Coronary artery (tissue), 2 donors: ENCODE data around the gene WIZ.
A peak's percentile ranks its signal among the peaks of the same experiment; 100 is the strongest.

ENCODE experiments used
- DNase-seq: peaks from one replicate; pipeline ENCODE4 v3.0.0-alpha.2; 2017; ENCODE audit warnings: low spot score
- H3K27ac ChIP-seq, 2 donors: fragments of 200-600 bp; sonication (generic); one replicate each; pipeline ENCODE4 v1.5.1; 2016 to 2019
- H3K4me3 ChIP-seq: fragments of 200-600 bp; sonication (generic); 2 replicates; pipeline ENCODE4 v1.5.1; 2016; ENCODE audit warnings: mild to moderate bottlenecking, moderate library complexity
- TF ChIP-seq, protein P1 (sequence below): fragments of 200-600 bp; sonication (generic); IDR thresholded peaks from one replicate; pipeline ENCODE4 v1.5.1; 2019; ENCODE audit warnings: antibody characterized with exemption

Gene WIZ

DNA sequence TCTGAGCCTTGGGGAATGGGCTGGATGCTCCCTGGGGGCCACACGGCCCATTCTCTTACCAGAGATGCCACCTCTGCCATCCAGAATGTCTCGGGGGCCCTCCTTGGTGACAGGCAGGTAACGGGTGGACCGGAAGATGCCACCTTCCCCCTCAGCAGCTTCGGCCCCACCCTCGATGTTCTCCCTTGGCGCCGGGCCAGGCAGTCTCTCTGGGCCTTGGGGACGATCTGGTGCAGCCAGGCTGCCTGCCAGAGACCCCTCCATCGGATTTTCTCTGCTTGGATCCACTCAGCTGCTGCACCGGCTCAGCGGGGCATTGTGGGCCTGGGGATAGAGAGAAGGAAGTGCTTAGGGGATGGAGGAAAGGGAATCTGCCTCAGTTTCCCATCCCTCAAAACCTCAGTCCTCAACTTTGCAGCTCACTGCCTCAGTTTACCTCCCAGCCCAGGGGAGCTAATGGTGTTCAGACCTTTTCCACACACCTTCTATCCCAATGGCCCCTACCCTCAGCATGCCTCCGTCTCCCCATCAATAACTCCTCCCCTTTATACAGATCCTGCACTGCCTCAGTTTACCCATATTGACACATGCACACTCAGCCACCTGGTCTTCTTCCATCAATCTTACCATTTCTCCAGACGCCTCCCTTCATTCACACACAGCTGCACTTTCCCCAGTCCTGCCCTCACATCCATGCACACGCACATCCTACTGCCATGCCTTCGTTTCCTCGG, 1.5 kb downstream of the WIZ start:
- peak overlapping the region; percentile 83 for H3K4me3 ChIP-seq
- TF ChIP-seq, protein P1, sequence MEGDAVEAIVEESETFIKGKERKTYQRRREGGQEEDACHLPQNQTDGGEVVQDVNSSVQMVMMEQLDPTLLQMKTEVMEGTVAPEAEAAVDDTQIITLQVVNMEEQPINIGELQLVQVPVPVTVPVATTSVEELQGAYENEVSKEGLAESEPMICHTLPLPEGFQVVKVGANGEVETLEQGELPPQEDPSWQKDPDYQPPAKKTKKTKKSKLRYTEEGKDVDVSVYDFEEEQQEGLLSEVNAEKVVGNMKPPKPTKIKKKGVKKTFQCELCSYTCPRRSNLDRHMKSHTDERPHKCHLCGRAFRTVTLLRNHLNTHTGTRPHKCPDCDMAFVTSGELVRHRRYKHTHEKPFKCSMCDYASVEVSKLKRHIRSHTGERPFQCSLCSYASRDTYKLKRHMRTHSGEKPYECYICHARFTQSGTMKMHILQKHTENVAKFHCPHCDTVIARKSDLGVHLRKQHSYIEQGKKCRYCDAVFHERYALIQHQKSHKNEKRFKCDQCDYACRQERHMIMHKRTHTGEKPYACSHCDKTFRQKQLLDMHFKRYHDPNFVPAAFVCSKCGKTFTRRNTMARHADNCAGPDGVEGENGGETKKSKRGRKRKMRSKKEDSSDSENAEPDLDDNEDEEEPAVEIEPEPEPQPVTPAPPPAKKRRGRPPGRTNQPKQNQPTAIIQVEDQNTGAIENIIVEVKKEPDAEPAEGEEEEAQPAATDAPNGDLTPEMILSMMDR, result no peak
- DNase-seq, result no peak
- H3K27ac ChIP-seq, result peak overlapping the region in 1 of 2 donors; percentile 93

DNA sequence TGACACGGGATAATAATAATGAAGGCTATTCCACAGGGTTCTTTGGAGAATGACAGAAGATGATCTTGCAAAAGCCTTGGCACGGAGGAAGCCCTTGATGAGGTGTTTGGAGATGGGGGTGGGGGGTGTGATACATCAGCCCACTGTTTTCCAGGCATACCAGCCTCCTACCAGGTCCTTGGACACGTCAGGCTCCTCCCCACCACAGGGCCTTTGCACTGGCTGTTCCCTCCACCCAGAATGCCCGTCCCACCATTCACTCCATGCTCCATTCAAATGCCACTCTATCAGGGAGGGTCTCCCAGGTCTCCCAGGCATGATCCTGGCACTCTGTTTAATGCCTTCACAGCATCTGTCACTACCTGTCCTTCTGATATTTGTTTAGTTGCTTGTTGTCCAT, 2.7 kb downstream of the WIZ start:
- H3K27ac ChIP-seq, result no peak overlapping the region
- H3K4me3 ChIP-seq, result no peak overlapping the region
- TF ChIP-seq, protein P1, result no peak
- no peak for DNase-seq

DNA sequence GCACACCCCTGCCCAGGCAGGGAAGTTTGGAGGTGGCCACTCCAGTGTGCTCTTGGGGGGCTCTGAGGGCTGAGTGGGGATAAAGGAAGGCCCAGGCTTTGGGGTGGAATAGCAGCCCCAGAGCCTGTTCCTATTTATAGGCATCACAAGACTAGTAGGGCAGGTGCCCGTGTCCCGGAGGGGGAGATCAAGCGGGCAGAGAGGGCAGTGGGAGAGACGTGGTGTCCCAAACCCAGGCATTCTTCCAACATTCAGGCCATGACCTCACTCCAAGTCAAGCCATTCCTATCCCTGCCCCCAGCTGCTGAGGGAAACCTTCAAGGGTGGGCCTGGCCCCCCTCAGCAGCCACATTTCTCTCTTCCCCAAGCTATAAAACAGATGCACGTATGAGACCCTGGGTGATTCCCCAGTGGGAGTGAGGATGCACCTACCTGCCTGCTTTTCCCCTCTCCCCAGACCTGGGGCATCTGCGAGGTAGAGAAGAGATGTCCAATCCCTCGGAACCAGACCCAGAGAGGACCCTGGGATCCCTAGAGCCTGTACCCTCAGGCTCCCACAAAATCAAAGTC, 3.9 kb downstream of the WIZ start:
- TF ChIP-seq, protein P1, result no peak

DNA sequence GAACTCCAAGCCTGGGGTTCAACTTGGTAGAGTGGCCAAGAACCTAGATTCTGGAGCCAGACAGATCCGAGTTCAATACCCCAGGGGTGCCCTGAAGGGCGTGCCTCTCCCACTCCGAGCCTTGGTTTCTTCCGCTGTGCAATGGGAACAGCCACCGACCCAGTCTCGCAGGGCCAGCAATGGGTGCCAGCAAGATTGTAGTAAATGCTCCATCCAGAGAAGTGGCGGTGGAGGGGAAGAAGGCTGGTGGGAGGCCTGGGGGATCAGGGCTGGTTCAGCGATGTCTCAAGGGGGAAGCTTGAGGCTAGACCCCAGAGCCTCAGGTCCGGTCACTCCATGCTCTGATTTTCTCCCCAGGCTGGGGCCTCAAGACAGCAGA, 4.5 kb downstream of the WIZ start:
- TF ChIP-seq, protein P1, result no peak
- no peak overlapping the region for H3K4me3 ChIP-seq
- no peak for DNase-seq
- H3K27ac ChIP-seq, result peak overlapping the region; percentile 87 to 89

More for the DNA sequence above, 3.9 kb downstream of the WIZ start:
- H3K4me3 ChIP-seq, result no peak overlapping the region
- peak overlapping the region; percentile 87 to 89 for H3K27ac ChIP-seq
- DNase-seq, result no peak

DNA sequence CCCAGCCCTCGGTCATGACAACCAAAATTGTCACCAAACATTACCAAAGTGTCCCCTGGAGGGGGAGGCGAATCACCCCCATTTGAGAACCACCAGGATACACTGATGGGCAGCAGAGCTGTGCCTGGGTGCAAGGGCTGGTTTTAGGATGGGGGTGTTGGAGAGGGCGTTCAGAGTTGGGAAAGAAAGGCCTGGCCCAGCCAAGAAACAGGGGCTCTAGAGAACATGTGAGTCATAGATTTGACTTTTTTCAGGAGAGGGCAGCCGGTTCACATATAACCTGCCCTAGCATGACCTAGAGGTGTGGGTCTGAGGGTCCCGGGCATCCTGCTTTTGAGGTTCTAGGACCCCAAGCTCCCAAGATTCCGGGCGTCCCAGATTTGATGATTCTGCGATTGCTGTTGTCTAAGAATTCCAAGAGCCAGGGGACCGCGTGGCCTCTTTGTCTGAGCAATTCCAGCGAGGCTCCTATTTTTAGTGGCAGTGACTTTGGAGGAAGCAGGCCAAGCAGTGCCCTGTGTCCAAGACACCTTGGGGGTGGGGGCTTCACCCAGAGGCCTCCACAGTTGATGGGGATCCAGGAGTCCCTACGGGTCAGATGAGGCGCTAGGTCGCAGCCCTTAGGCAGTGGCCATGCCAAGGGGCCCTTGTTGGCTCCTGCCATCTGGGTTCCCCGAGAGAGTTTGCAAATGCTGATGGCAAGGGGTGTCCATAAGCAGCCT, 5.1 kb downstream of the WIZ start:
- Histone ChIP-seq H3K27ac (peak overlapping the region; percentile 87 to 89), H3K4me3 (peak overlapping the region; percentile 17)
- TF ChIP-seq, protein P1, result no peak
- no peak for DNase-seq

DNA sequence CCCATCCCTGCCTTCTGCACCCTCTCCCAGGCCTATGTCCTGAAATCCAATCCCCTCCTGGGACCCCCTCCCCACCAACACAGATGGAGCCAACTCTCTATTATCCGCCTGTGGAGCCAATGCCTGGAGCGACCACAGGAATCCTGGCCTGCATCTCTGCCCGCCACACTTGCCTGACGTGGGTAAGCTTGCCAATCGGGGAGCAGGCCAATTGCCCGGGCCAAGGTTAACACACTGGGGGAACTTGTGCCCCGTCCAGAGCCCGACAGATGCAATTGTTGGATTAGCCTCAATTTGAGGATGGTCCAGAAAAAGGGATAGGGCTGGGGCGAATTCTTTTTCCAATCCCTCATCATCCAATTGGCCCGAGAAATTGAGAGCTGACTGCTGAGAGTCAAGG, 5.9 kb downstream of the WIZ start:
- TF ChIP-seq, protein P1, result no peak
- no peak for DNase-seq
- peak overlapping the region; percentile 87 to 89 for H3K27ac ChIP-seq

More for the DNA sequence above, 5.9 kb downstream of the WIZ start:
- H3K4me3 ChIP-seq, result peak overlapping the region; percentile 17
